H9 (cell line): Measurements from ENCODE around the gene U2AF1L4. TPM values are rescaled to one million over a fixed set of nuclear protein-coding genes. Genes with fewer than 3 reads are reported as not detected.

Source experiments
- DNase-seq: peaks from one replicate; pipeline ENCODE4 v3.0.0-alpha.2; 2017
- H2AFZ ChIP-seq: one replicate; pipeline ENCODE4 v1.6.1; 2013; ENCODE audit warnings: mild to moderate bottlenecking, low read length, control low read depth, moderate library complexity
- H2AK5ac ChIP-seq: 2 replicates; pipeline ENCODE4 v1.6.1; 2013; ENCODE audit warnings: low read length, control low read depth, mixed read lengths; ENCODE audit not compliant: insufficient read length
- H2BK120ac ChIP-seq: one replicate; pipeline ENCODE4 v1.6.1; 2013; ENCODE audit warnings: low read depth, mild to moderate bottlenecking, low read length, control low read depth, inconsistent platforms; ENCODE audit not compliant: poor library complexity, severe bottlenecking
- H2BK12ac ChIP-seq: 2 replicates; pipeline ENCODE4 v1.6.1; 2013; ENCODE audit warnings: low read length, control low read depth, mixed read lengths, low read depth; ENCODE audit not compliant: insufficient read length
- H2BK15ac ChIP-seq: 2 replicates; pipeline ENCODE4 v1.6.1; 2013; ENCODE audit warnings: low read depth, low read length, control low read depth
- H2BK20ac ChIP-seq: one replicate; pipeline ENCODE4 v1.6.1; 2013; ENCODE audit warnings: low read depth, mild to moderate bottlenecking, low read length, control low read depth, inconsistent platforms; ENCODE audit not compliant: poor library complexity, severe bottlenecking
- H2BK5ac ChIP-seq: 2 replicates; pipeline ENCODE4 v1.6.1; 2013; ENCODE audit warnings: low read length, control low read depth, mixed read lengths; ENCODE audit not compliant: insufficient read length
- H3K14ac ChIP-seq: 2 replicates; pipeline ENCODE4 v1.6.1; 2013; ENCODE audit warnings: low read length, control low read depth; ENCODE audit not compliant: insufficient read depth
- H3K18ac ChIP-seq: 2 replicates; pipeline ENCODE4 v1.6.1; 2013; ENCODE audit warnings: low read depth, mild to moderate bottlenecking, mixed read lengths, low read length, control low read depth; ENCODE audit not compliant: insufficient read length
- H3K23ac ChIP-seq: 2 replicates; pipeline ENCODE4 v1.6.1; 2013; ENCODE audit warnings: low read length, control low read depth, mixed read lengths, low read depth; ENCODE audit not compliant: insufficient read length
- H3K23me2 ChIP-seq: 2 replicates; pipeline ENCODE4 v1.6.1; 2013; ENCODE audit warnings: low read depth, mild to moderate bottlenecking, mixed read lengths, low read length, control low read depth; ENCODE audit not compliant: insufficient read length, poor library complexity, severe bottlenecking
- H3K27ac ChIP-seq: 2 replicates; pipeline ENCODE4 v1.5.1; 2013; ENCODE audit warnings: low read length, control low read depth, mixed read lengths, low read depth; ENCODE audit not compliant: insufficient read length
- H3K27me3 ChIP-seq: 2 replicates; pipeline ENCODE4 v1.6.1; 2013; ENCODE audit warnings: low read length, control low read depth, inconsistent platforms; ENCODE audit not compliant: insufficient read depth
- H3K4ac ChIP-seq: 2 replicates; pipeline ENCODE4 v1.6.1; 2013; ENCODE audit warnings: low read depth, mild to moderate bottlenecking, control low read depth, inconsistent platforms, low read length, moderate library complexity
- H3K4me1 ChIP-seq: 2 replicates; pipeline ENCODE4 v1.6.1; 2013; ENCODE audit warnings: low read length, control low read depth, inconsistent platforms; ENCODE audit not compliant: insufficient read depth
- H3K4me2 ChIP-seq: 2 replicates; pipeline ENCODE4 v1.6.1; 2013; ENCODE audit warnings: low read length, control low read depth, mixed read lengths; ENCODE audit not compliant: insufficient read length, insufficient read depth
- H3K56ac ChIP-seq: 2 replicates; pipeline ENCODE4 v1.6.1; 2013; ENCODE audit warnings: low read depth, mild to moderate bottlenecking, mixed read lengths, low read length, control low read depth; ENCODE audit not compliant: insufficient read length
- H3K79me1 ChIP-seq: 2 replicates; pipeline ENCODE4 v1.6.1; 2013; ENCODE audit warnings: low read depth, mild to moderate bottlenecking, moderate library complexity, low read length, control low read depth, inconsistent platforms; ENCODE audit not compliant: insufficient read depth, poor library complexity, severe bottlenecking
- H3K79me2 ChIP-seq: 2 replicates; pipeline ENCODE4 v1.6.1; 2013; ENCODE audit warnings: low read length, control low read depth, inconsistent platforms; ENCODE audit not compliant: insufficient read depth
- H3K9ac ChIP-seq: 2 replicates; pipeline ENCODE4 v1.6.1; 2013; ENCODE audit warnings: low read length, control low read depth, mixed read lengths; ENCODE audit not compliant: insufficient read length; ENCODE audit errors: extremely low read depth
- H3K9me3 ChIP-seq: one replicate; pipeline ENCODE4 v1.6.1; 2013; ENCODE audit warnings: low read depth, low read length, inconsistent platforms; ENCODE audit not compliant: control insufficient read depth
- H3T11ph ChIP-seq: one replicate; pipeline ENCODE4 v1.6.1; 2013; ENCODE audit warnings: mild to moderate bottlenecking, low read length, control low read depth, inconsistent platforms
- H4K20me1 ChIP-seq: one replicate; pipeline ENCODE4 v1.6.1; 2013; ENCODE audit not compliant: control insufficient read depth, insufficient read length, insufficient read depth
- H4K5ac ChIP-seq: 2 replicates; pipeline ENCODE4 v1.6.1; 2013; ENCODE audit warnings: low read depth, mild to moderate bottlenecking, mixed read lengths, low read length, control low read depth; ENCODE audit not compliant: insufficient read length
- H4K8ac ChIP-seq: replicated peaks from 2 replicates; pipeline ENCODE4 v1.6.1; 2013; ENCODE audit warnings: low read length, control low read depth, mixed read lengths, low read depth; ENCODE audit not compliant: insufficient read length
- H4K91ac ChIP-seq: 2 replicates; pipeline ENCODE4 v1.6.1; 2013; ENCODE audit warnings: low read depth, mild to moderate bottlenecking, moderate library complexity, mixed read lengths, low read length, control low read depth; ENCODE audit not compliant: insufficient read length
- H3K27ac Mint-ChIP-seq, 3 experiments: 2 replicates in 2 of 3; 3 replicates in 1 of 3; pipeline ENCODE4 v1.8.0; 2020 to 2021; ENCODE audit warnings: mixed read lengths in 3 of 3, mild to moderate bottlenecking in 1 of 3, moderate library complexity in 1 of 3
- H3K27me3 Mint-ChIP-seq: 2 replicates; pipeline ENCODE4 v1.8.0; 2021; ENCODE audit warnings: low read depth, mild to moderate bottlenecking, moderate library complexity, mixed read lengths
- H3K36me3 Mint-ChIP-seq, 3 experiments: 2 replicates in 2 of 3; 3 replicates in 1 of 3; pipeline ENCODE4 v1.8.0; 2020 to 2021; ENCODE audit warnings: low read depth in 3 of 3, mixed read lengths in 3 of 3; ENCODE audit not compliant: insufficient read depth in 1 of 3
- H3K4me1 Mint-ChIP-seq, 2 experiments: 2 replicates each; pipeline ENCODE4 v1.8.0; 2020; ENCODE audit warnings: mixed read lengths in 2 of 2
- H3K4me3 Mint-ChIP-seq, 2 experiments: 2 replicates in 1 of 2; 3 replicates in 1 of 2; pipeline ENCODE4 v1.8.0; 2020 to 2021; ENCODE audit warnings: mild to moderate bottlenecking in 2 of 2, mixed read lengths in 2 of 2, moderate library complexity in 1 of 2
- H3K9me3 Mint-ChIP-seq, 2 experiments: 2 replicates in 1 of 2; 3 replicates in 1 of 2; pipeline ENCODE4 v1.8.0; 2020; ENCODE audit warnings: mild to moderate bottlenecking in 2 of 2, mixed read lengths in 2 of 2, moderate library complexity in 1 of 2
- CTCF ChIP-seq: fragments of 200-600 bp; sonication (generic); conservative IDR thresholded peaks from 3 replicates; pipeline ENCODE4 v1.8.0; 2021; ENCODE audit warnings: antibody characterized with exemption, mild to moderate bottlenecking
- WGBS: extraction: QIAGEN DNeasy Blood & Tissue Kit; methylation state at CpG from one replicate; pipeline ENCODE4 v1.1.7; 2013; ENCODE audit warnings: missing lambda C conversion rate, low lambda C conversion rate, mixed read lengths; ENCODE audit not compliant: insufficient read length; ENCODE audit errors: extremely low coverage; 5-methylcytosine and 5-hydroxymethylcytosine counted together
- total RNA-seq: library from RNA; stranded (reverse); gene quantifications from 2 replicates; pipeline ENCODE4 v1.2.1, GENCODE V29; 2021

Gene U2AF1L4
- total RNA-seq, 1 experiment from 2014 or later: 16.8 TPM

- no peak overlapping the region for H3K27ac ChIP-seq
- H3K27me3 ChIP-seq: peaks cover 3% of the 10 kb centered on the region; the same call in 1 of the 2 replicates
- H4K91ac ChIP-seq: no peak overlapping the region
- H3K18ac ChIP-seq: no peak overlapping the region
- H3K14ac ChIP-seq: no peak overlapping the region
- peaks cover 3% of the 10 kb centered on the region for H4K20me1 ChIP-seq
- no peak overlapping the region for H2BK5ac ChIP-seq
- no peak overlapping the region for H4K5ac ChIP-seq
- Mint-ChIP-seq H3K9me3 (no peaks in the 10 kb centered on the region), H3K4me1 (peaks cover 8 to 18% of the 10 kb centered on the region in 2 experiments), H3K27me3 (peaks cover 36% of the 10 kb centered on the region), H3K36me3 (no peaks in the 10 kb centered on the region; a peak in 1 of 7 replicates), H3K27ac (0 out of 7 replicates have a peak overlapping the region, but pooled peaks of 1 of the 3 experiments have one; percentile 11), H3K4me3 (no peak overlapping the region)
- 0 out of 2 replicates have a peak, but pooled peaks cover 2% of the 10 kb centered on the region for H3K4me1 ChIP-seq
- no peak overlapping the region for H4K8ac ChIP-seq
- WGBS: no CpG with 5 or more reads among the region's 7 CpGs
- no peaks in the 10 kb centered on the region for H3K79me1 ChIP-seq
- no peak overlapping the region for H2AFZ ChIP-seq
- no peak overlapping the region for H3T11ph ChIP-seq
- H2AK5ac ChIP-seq: no peak overlapping the region
- DNase-seq: no peak
- no peak overlapping the region for H3K9ac ChIP-seq
- no peak overlapping the region for H3K4me2 ChIP-seq
- no peak overlapping the region for H2BK120ac ChIP-seq
- H3K56ac ChIP-seq: no peak overlapping the region
- no peak overlapping the region for H2BK20ac ChIP-seq
- no peaks in the 10 kb centered on the region for H3K9me3 ChIP-seq
- no peak overlapping the region for H3K4ac ChIP-seq
- no peak for TF ChIP-seq CTCF
- peaks cover 5% of the 10 kb centered on the region for H3K23me2 ChIP-seq
- H3K23ac ChIP-seq: no peak overlapping the region
- no peak overlapping the region for H2BK12ac ChIP-seq
- no peaks in the 10 kb centered on the region for H3K79me2 ChIP-seq
- H2BK15ac ChIP-seq: no peak overlapping the region
Observed at GRCh38 chr19:35793381-35794165, 48.4 kb upstream of the U2AF1L4 start.
